Sciatic nerve (tissue), 2 donors: Measurements from ENCODE around the gene DNAJC4. TPM values are rescaled to one million over a fixed set of nuclear protein-coding genes. Genes with fewer than 3 reads are reported as not detected.
"Not testable (repeated sequence)": the region's sequence is repeated elsewhere in the genome, so short reads cannot be mapped to it uniquely, and the experiment has no call there.

ENCODE experiments used
- ATAC-seq: fragments of 200-7000 bp; cut with Tn5 transposase; one replicate; pipeline ENCODE4 v1.9.1; 2020; ENCODE audit warnings: mild to moderate bottlenecking, moderate library complexity
- DNase-seq: peaks from one replicate; pipeline ENCODE4 v3.0.0-alpha.2; 2020; ENCODE audit warnings: low spot score
- intact Hi-C: fragments of 100-400 bp; cut with DNase I; formaldehyde crosslinking; loops from one replicate; pipeline ENCODE4 v1.14.2; 2022
- total RNA-seq: library from RNA; stranded (reverse); fragmentation: NEBNext Ultra II Directional; extraction: Animal tissue kit (Norgen Biotek cat#: 25700); gene quantifications from one replicate; pipeline ENCODE4 v1.2.1, GENCODE V29; 2021
- donor health status: DM: no; HTN: no; CAD: no.
- donor health status: DM: no; HTN: no; CAD: no.

DNAJC4 gene
- total RNA-seq, 1 donor from 2014 or later: 30.4 TPM

GRCh38 chr11:64240435-64241240, 10.3 kb downstream of the DNAJC4 start, which contains the start of gene FKBP2:
Gene FKBP2, plus strand, starts transcription at chr11:64241095. Its CDS starts 1,293 bp downstream, at chr11:64242388.
- DNase-seq: peak; percentile 98
- ATAC-seq: peak; percentile 84
- intact Hi-C loops: no loop called here

- peak; percentile 92 for ATAC-seq
- intact Hi-C loops: no loop called here
- peak; percentile 100 for DNase-seq
Observed at GRCh38 chr11:64241241-64241490, 10.8 kb downstream of the DNAJC4 start.

DNA sequence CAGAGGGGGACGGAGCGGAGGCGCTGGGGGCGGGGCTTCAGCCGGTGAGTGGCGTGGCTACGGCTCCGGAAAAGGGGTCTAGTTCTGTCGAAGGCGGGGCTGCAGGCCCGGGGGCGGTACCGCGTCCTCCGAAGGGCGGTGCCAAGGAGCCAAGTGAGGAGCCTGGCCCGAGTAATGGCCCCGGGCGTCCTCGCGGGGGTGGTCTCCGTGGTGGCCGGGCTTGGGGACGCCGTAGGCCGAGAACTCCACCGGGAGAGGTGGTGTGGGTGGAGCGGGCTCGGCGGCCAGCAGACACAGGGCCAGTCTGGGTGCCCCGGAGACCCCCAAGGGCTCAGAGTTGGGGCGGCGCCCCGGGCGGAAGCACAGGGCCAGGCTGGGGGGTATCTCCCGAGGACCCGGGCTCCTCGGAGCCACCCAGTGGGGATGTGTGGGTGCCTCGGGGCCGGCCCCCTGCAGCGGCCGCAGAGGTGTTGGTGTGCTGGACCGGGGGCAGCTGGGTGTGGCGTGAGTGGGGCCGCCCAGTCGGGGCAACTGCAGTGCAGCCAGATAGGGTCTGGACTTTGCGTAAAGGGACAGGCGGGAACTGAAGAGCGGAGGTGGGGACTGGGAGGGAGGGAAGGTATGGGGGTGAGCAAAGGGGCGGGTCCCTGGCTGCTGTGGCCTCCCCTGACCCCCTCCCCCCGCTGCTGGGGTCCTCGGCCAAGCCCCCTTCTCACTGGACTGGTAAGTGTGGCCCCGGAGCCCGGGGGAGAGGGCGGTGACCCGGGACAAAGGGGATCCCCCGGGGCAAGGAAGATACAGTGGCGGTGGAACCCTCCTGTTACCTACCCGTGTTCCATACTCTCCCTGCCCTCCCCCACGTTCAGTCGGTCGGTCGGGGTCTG, 11.4 kb downstream of the DNAJC4 start:
- peak; percentile 82 for DNase-seq
- intact Hi-C loops: no loop called here
- peak; percentile 7 for ATAC-seq

- DNase-seq (no peak), ATAC-seq (no peak)
- intact Hi-C loops: no loop called here
Observed at GRCh38 chr11:64243236-64243854, 13.0 kb downstream of the DNAJC4 start.

GRCh38 chr11:64244107-64244506, 13.8 kb downstream of the DNAJC4 start:
- DNase-seq (no peak), ATAC-seq (no peak)
- intact Hi-C loops: no loop called here

GRCh38 chr11:64244966-64245365, 14.6 kb downstream of the DNAJC4 start:
- intact Hi-C loops: no loop called here
- DNase-seq (no peak), ATAC-seq (no peak)

DNA sequence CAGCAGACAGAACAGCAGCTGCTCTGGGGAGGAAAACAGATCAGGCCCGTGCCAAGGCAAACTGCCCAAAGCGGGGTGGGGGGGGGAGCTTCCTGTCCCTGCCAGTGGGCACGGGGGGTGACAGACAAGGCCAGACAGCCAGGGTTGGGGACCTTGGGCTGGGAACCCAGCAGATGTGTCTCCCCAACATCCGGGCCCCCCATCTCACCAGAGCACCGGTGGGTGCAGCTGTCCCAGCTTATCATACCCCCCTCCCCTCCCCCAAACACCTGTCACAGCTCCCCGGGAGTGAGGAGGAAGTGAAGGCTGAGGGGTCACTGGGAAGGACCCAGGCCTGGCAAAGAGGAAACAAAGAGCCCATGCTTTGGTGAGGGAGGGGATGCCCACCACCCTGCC, 15.1 kb downstream of the DNAJC4 start:
- intact Hi-C loops: no loop called here
- no peak for ATAC-seq
- DNase-seq: peak; percentile 77

GRCh38 chr11:64245797-64246620, 15.7 kb downstream of the DNAJC4 start:
- ATAC-seq: no peak
- intact Hi-C loops: no loop called here

DNA sequence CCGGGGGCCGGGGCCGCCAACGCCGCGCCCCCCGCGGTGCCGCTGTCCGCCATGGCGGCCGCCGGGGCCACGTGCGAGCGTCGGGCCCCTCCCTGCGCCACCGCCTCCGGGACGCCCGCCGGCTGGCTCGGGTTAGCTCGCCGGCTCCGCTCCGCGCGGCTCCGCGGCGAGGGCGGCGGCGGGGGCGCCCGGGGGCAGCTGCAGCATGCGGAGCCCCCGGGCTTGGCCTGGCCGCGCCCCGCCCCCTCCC, 16.2 kb downstream of the DNAJC4 start:
- not testable (repeated sequence) for ATAC-seq

More at GRCh38 chr11:64245797-64246620, 15.7 kb downstream of the DNAJC4 start:
- peak; percentile 82 for DNase-seq

GRCh38 chr11:64246871-64247728, 16.8 kb downstream of the DNAJC4 start, which contains the start of gene PPP1R14B:
Gene PPP1R14B, minus strand, starts transcription at chr11:64246943. Its CDS starts 270 bp downstream, at chr11:64246673.
- DNase-seq (peak; percentile 92), ATAC-seq (peak; percentile 80)
- intact Hi-C loops: no loop called here

More for the DNA sequence above, 16.2 kb downstream of the DNAJC4 start:
- intact Hi-C loops, DNase-seq: not testable (repeated sequence)

DNA sequence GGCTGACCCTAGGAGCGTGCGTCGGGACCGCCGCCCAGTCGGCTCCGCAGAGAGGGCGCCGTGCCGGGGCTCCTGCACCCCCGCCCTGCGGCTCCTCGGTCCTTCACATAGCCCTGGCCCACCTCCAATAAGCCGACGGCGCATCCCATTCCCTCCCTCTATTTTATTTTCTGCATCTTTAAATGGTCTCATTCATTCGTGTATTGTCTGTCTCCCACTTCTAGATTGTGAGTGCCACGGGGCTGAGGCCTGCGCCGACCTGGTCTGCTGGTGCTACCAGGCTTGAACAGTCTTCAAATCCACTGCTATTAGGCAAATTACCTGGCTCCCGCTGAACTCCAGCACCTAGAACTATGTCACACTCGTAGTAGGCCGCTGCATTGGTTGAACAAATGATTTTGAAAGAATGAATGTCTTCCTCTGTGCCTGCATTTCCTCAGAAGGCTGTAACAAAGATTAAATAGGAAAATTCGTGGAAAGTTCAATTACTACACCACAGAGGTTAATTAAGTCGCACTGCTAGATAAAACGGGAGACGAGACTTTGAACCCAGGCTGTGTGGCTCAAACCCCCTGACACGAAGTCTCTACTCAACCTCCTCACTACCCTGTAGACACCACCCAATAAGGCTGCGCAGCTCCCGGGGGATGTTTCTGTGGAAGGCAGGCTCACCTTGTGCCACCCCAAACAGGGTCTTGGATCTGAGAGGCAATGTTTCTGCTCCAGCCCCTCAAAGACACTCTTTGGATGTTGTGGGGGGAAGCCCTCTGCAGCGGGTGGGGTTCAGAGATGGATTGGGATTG, 17.6 kb downstream of the DNAJC4 start:
- intact Hi-C loops: no loop called here
- DNase-seq (no peak), ATAC-seq (no peak)

- intact Hi-C loops: no loop called here
- DNase-seq (no peak), ATAC-seq (no peak)
Observed at GRCh38 chr11:64248578-64248977, 18.2 kb downstream of the DNAJC4 start.

- intact Hi-C loops: no loop called here
- DNase-seq (no peak), ATAC-seq (no peak)
Observed at GRCh38 chr11:64249038-64249437, 18.7 kb downstream of the DNAJC4 start.

GRCh38 chr11:64249563-64250414, 19.4 kb downstream of the DNAJC4 start:
- DNase-seq (no peak), ATAC-seq (no peak)
- intact Hi-C loops: no loop called here

DNA sequence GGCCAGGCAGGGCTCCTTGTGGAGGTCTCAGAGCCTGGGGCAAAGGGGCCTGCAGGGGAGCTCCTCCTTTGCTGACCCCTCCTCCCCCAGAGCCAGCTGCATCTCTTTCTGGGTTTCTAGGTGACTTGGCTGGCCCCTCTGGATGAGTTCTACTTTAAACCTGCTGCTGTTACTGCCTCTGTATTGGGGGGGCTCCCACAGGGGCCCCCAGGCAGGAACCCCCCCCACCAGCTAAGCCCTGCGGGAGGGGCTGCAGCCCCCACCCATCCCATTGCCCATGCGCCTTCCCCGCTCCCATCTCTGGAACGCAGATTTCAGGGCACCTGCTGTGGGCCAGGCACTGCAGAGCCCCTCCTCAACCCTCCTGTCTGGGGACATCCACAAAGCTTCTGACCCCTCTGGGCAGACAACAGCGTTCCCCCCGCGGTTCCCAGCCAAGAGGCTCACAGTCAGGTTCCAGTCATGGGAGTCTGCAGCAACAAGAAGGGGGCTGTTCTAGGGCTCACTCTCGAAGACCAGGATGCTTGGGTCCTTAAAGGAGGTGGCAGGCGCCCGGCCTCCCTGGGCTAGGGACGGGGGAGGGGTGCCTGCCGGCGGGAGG, 20.2 kb downstream of the DNAJC4 start:
- intact Hi-C loops: no loop called here
- ATAC-seq: no peak
- no peak for DNase-seq
